HL-60 (cell line): ENCODE data around the gene GABRD.

Experiments
- DNase-seq, 2 experiments: peaks; one replicate each; pipeline ENCODE4 v3.0.0-alpha.2; 2010 to 2020; ENCODE audit warnings: low read depth in 1 of 2, low spot score in 1 of 2
- H3K27ac ChIP-seq: fragments of 250-450 bp; sonication (Bioruptor Pico); replicated peaks from 2 replicates; pipeline ENCODE4 v1.5.1; 2020; ENCODE audit warnings: mild to moderate bottlenecking, moderate library complexity
- H3K27me3 ChIP-seq: fragments of 250-450 bp; sonication (Bioruptor Pico); 2 replicates; pipeline ENCODE4 v1.5.1; 2021; ENCODE audit warnings: mild to moderate bottlenecking, moderate library complexity; ENCODE audit not compliant: insufficient read depth, poor library complexity, severe bottlenecking
- H3K4me3 ChIP-seq: replicated peaks from 2 replicates; pipeline ENCODE4 v1.5.1; 2011; ENCODE audit warnings: mild to moderate bottlenecking, control low read depth, low read length; ENCODE audit not compliant: insufficient read depth
- GABPA ChIP-seq: IDR thresholded peaks from 2 replicates; pipeline ENCODE4 v1.6.1; 2012; ENCODE audit warnings: low read depth
- POLR2AphosphoS5 ChIP-seq: IDR thresholded peaks from 2 replicates; pipeline ENCODE4 v1.6.1; 2012; ENCODE audit warnings: low read depth
- SPI1 ChIP-seq: IDR thresholded peaks from 2 replicates; pipeline ENCODE4 v1.6.1; 2012; ENCODE audit warnings: low read depth, mild to moderate bottlenecking, borderline replicate concordance
- TF ChIP-seq, protein P1 (sequence below): IDR thresholded peaks from 2 replicates; pipeline ENCODE4 v1.6.1; 2012; ENCODE audit warnings: low read depth; ENCODE audit not compliant: insufficient replicate concordance
- TF ChIP-seq, protein P2 (sequence below): IDR thresholded peaks from one replicate; pipeline ENCODE4 v1.5.1; 2011; ENCODE audit warnings: low read length, control low read depth, inconsistent platforms; ENCODE audit not compliant: insufficient read depth

GABRD gene

DNA sequence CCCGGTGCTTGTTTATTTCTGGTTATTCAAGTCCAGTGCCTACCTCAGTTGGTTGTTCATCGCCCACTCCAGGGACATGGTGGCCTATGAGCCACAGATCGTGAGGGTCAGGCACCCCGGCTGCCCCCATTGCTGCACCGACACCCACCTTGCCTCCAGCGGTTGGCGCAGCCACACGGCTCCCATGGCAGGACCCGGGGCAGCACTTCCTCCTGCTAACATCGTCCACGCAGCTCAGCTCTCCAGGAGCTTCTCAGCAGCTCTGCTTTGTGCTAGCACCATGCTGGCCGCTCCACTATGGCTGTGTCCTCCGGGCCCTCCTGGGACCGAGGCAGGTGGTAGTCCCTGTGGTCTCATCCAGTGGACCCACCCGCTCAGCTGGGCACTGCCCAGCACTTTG lies 17.1 kb downstream of the GABRD start:
- Histone ChIP-seq H3K27ac (no peak overlapping the region), H3K4me3 (no peak overlapping the region), H3K27me3 (peaks cover 2% of the 10 kb centered on the region)
- DNase-seq: no peak
- TF ChIP-seq, protein P1, sequence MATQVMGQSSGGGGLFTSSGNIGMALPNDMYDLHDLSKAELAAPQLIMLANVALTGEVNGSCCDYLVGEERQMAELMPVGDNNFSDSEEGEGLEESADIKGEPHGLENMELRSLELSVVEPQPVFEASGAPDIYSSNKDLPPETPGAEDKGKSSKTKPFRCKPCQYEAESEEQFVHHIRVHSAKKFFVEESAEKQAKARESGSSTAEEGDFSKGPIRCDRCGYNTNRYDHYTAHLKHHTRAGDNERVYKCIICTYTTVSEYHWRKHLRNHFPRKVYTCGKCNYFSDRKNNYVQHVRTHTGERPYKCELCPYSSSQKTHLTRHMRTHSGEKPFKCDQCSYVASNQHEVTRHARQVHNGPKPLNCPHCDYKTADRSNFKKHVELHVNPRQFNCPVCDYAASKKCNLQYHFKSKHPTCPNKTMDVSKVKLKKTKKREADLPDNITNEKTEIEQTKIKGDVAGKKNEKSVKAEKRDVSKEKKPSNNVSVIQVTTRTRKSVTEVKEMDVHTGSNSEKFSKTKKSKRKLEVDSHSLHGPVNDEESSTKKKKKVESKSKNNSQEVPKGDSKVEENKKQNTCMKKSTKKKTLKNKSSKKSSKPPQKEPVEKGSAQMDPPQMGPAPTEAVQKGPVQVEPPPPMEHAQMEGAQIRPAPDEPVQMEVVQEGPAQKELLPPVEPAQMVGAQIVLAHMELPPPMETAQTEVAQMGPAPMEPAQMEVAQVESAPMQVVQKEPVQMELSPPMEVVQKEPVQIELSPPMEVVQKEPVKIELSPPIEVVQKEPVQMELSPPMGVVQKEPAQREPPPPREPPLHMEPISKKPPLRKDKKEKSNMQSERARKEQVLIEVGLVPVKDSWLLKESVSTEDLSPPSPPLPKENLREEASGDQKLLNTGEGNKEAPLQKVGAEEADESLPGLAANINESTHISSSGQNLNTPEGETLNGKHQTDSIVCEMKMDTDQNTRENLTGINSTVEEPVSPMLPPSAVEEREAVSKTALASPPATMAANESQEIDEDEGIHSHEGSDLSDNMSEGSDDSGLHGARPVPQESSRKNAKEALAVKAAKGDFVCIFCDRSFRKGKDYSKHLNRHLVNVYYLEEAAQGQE: no peak
- TF ChIP-seq, protein P2, sequence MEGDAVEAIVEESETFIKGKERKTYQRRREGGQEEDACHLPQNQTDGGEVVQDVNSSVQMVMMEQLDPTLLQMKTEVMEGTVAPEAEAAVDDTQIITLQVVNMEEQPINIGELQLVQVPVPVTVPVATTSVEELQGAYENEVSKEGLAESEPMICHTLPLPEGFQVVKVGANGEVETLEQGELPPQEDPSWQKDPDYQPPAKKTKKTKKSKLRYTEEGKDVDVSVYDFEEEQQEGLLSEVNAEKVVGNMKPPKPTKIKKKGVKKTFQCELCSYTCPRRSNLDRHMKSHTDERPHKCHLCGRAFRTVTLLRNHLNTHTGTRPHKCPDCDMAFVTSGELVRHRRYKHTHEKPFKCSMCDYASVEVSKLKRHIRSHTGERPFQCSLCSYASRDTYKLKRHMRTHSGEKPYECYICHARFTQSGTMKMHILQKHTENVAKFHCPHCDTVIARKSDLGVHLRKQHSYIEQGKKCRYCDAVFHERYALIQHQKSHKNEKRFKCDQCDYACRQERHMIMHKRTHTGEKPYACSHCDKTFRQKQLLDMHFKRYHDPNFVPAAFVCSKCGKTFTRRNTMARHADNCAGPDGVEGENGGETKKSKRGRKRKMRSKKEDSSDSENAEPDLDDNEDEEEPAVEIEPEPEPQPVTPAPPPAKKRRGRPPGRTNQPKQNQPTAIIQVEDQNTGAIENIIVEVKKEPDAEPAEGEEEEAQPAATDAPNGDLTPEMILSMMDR: no peak
- no peak for TF ChIP-seq POLR2AphosphoS5
- no peak for TF ChIP-seq GABPA
- no peak for TF ChIP-seq SPI1

DNA sequence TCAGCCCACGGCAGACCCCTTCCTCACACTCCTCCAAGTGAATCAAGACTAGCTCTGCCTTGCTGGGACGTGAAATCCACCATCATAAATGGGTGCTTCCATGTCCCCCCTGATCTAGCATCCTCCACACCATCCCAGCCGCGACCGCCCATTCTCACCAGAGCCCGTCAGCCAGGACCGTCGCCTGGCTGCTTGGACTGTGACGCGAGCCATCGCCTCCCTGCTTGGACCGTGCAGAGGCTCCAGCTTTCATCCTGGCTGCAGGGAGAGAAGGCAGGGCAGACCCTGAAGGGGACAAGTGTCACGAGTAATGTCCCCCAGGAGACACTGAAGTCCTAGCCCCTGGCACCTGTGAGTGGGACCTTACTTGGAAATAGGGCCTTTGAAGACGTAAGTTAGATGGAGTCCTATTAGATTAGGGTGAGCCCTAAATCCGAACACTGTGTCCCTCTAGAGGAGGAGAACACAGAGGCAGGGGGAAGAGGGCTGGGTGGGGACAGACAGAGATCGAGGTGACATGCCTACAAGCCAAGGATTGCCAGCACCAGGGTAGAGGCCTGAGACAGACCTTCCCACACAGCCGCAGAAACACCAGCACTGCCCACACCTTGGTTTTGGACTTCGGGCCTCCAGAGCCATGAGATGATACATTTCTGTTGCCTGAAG lies 18.3 kb downstream of the GABRD start:
- Histone ChIP-seq H3K4me3 (no peak overlapping the region), H3K27me3 (peaks cover 2% of the 10 kb centered on the region), H3K27ac (no peak overlapping the region)
- no peak for DNase-seq
- TF ChIP-seq, protein P2: no peak
- TF ChIP-seq GABPA: no peak
- TF ChIP-seq POLR2AphosphoS5: no peak
- TF ChIP-seq, protein P1: no peak
- no peak for TF ChIP-seq SPI1

DNA sequence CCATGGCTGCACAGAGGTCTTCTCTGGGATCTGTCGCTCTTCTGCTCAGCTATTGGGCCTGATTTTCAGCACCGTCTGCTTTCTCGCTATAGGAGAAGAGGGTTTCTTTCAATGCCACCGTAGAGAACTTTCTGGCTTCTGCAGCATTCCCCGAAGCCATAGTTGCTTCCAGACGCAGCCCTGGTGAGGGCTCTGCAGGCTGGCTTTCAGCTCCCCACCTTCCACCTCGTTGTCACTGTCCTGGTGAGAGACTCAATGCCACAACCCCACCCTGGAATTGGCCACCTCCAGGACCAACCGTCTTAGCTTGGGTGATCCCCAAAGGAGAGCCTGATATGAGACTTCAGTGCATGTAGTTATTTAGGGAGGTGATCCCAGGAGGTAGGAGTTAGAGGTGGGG lies 19.1 kb downstream of the GABRD start:
- Histone ChIP-seq H3K27ac (no peak overlapping the region), H3K4me3 (no peak overlapping the region), H3K27me3 (peaks cover 2% of the 10 kb centered on the region)
- TF ChIP-seq GABPA (no peak), POLR2AphosphoS5 (no peak), SPI1 (no peak)
- TF ChIP-seq, protein P1: no peak
- TF ChIP-seq, protein P2: no peak
- no peak for DNase-seq
